Left kidney (tissue), 2 donors: ENCODE measurements around the gene ADAM8. TPM values are rescaled to one million over a fixed set of nuclear protein-coding genes. Genes with fewer than 3 reads are reported as not detected.

Experiments used
- DNase-seq: peaks from one replicate; pipeline ENCODE4 v3.0.0-alpha.2; 2013
- polyA plus RNA-seq: library from polyadenylated mRNA; unstranded; fragments of 120-200 nt; gene quantifications from one replicate; pipeline ENCODE4 v1.2.1, GENCODE V29; 2013; ENCODE audit not compliant: insufficient read length

Gene ADAM8
- polyA plus RNA-seq, 1 donor: 2.4 TPM

DNA sequence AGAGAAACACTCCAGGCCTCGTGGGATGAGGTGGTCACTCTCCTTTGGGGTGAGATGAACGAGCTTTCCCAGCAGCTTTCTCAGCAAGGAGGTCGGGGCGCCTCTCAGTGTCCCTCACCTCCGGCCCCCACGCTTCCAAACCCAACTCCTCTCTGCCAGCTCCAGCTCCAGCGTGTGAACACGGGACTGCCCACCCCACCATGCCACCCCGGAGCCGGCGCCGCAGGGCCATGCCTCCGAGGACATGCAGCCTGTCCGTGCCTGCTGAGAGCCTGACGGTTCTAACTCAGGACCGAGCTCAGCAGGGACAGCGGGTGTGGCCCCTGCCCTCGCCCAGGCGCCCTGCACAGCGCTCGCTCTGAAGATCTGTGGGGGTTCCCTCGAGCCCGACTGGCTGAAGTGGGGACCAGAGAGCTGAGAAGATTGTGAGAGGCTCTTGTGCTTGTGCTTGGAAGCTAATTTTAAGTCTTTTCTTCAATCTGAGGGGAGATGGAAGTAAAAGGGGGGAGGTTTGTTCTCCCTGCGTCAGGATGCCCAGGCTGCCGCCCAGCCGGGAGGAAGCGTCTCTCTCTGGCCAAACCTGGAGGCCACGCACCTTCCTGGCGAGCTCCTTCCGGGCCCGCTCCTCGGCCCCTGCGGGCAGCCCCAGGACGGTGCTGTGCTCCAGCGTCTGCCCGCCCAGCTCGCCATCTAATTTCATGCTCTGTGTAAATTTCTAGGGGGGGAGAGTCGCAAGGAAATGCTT lies 5.1 kb upstream of the ADAM8 start:
- DNase-seq: no peak

GRCh38 chr10:133281084-133281483 lies 4.4 kb upstream of the ADAM8 start:
- DNase-seq: no peak

GRCh38 chr10:133280391-133281059 lies 3.9 kb upstream of the ADAM8 start:
- DNase-seq: no peak

DNA sequence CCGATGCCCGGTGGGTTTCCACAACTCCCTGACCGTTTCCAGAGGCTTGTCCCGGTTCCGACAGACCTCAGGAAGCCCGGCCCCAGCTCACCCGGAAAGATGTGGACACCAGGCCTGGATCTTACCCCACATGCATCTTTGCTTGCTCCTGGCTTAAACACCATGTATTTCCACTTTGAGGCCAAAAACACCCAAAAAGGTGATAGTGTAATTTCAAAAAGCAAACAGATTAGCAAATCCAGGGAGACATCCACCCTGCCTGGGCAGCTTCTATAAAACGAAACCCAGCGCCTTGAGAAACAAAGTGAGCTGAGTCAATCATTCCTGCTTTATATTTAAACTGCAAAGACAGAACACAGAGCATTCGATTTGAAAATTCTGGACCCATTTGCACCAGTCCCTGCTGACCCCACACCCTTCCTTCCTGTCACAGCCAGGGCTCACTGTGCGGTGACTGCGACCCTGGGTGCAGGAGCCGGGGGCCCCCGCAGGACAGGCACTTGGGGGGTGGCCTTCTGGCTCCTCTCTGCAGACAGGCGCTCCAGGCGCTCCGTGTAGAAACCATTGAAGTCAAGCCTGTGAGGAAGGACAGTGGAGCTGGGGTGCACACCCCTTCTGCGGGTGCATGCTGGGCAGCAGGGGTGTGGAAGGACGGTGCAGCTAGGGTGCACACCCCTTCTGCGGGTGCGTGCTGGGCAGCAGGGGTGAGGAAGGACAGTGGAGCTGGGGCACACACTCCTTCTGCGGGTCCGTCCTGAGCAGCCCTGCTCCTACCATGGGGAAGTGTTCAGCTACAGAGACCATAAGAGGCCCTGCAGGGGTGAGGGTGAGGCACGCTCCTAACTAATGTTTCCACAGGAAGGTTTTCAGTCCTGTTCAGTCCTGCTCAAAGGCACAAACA lies 2.9 kb upstream of the ADAM8 start:
- DNase-seq: no peak

DNA sequence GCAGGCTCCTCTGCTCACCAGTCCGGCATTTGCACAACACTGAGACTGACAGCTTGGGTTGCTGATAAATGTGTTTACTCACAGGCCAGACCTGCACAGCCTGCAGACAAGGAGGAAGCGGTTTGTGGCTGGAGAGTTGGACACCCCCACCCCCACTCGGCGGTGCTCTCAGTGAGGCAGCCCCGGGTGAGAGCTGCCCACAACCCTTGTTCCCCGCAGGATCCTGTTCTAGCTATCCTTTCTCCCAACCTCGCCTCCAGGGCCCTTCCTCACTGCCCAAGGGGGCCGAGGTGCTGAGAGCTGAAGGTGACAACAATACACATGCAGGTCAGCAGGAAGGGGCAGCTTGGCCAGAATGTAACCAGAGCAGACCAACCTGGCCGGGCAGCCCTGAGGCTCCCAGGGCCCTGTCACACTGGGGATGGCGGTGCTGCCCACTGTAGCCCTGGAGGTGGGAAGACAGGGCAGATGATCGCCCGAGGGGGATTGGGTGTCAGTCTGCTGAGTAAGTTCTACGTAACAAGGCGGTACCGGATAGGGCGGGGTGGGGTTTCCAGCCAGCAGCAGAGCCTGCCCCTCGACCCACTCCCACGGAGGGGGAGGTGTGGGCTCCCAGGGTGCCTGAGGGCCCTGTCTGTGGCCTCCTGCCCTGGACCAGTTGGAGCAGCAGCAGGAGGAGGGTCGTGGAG lies 2.1 kb upstream of the ADAM8 start:
- DNase-seq: no peak

GRCh38 chr10:133277993-133278576 lies 1.4 kb upstream of the ADAM8 start:
- no peak for DNase-seq

- no peak for DNase-seq
Measured at GRCh38 chr10:133277277-133277992, 767 bp upstream of the ADAM8 start.

- no peak for DNase-seq
Measured at GRCh38 chr10:133276100-133276434, 601 bp downstream of the ADAM8 start.

- DNase-seq: no peak
Measured at GRCh38 chr10:133275684-133276092, 980 bp downstream of the ADAM8 start.

DNA sequence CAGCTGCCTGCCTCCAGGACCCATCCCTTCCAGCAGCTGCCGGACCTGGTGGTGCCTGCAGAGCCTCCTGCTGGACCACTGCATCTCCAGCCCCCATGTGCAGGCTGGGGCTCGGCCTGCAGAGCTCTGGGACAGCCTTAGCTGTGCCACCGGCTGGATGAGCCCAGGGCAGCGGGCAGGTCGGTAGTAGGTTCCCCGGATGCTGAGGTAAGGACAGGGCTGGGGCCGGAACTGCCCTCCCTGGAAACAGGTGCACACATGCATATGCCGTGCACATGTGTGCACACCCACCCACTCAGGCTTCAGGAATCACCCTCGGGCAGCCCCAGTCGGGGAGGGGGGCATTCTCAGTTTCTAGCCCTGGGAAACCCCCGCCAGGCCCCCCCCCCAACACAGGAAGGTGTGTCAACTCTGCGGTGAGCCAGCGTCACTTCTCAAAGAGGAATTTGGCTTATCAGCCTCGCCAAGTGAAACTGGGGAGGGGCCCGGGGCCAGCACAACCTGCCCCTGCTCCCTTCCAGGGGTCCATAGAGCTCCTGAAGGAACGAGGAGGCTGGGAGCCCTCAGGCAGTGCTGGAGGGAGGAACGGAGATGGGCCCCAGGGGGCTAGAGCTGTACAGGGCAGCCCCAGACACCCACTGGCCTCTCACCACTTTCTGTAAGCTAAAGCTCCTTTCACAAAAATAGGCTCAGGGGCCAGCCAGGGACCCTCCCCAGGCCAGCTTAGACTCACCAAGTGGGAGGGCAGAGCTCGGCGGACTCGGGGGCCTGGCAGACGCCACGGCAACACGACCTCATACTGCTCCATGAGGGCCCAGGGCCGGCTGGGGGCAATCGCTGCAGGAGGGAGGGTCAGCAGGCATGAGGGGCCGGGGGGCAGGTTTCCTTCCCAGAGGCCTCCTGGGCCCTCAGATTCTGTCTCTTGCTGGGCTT lies 1.7 kb downstream of the ADAM8 start:
- no peak for DNase-seq

DNA sequence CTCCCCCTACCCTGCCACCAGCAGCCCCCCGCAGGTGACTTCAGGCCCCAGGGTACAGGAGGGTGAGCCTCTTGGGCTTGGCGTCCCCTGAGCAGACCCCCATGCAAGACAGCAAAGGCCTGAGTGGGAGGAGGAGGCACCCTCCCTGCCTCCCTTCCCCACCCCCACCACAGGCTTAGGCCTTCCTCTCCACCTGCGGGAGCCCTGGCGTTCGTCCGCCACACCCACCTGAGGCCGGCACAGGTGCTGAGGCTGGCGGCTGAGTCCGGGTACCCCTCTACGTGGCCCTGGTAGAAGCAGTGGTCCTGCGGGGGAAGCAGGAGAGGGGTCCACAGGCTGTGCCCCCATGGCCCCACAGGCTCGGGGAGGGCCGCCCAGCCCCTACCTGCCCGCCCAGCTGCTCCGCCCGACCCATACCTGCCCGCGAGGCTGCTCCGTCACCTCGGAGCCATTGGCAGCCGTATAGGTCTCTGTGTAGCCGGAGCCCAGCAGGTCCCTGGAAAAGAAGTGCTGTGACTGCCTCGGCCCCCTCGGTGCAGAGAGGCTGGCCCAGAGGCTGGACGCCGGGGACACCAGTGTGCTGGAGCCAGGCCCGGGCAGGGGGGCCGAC lies 3.0 kb downstream of the ADAM8 start:
- no peak for DNase-seq

DNA sequence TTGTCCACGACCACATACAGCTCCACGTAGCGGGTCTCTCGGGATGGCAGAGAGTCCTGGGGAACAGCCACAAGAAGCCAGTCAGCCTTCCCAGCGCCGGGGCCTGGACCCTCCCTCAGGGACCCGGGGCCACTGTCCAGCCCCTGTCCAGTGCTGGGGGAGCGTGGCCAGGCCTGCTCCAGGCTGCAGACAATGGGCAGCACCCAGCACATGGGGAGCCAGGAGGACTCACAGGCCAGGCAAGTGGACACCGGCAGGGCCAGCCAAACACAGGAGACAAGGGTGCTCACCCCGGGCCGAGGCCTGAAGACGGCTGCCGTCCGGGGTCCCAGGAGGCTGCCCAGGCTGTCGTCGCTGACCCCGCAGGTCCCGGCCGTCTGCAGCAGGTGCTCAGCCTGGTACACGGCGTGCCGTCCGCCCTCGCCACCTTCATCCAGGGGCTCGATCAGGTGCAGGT lies 3.7 kb downstream of the ADAM8 start:
- no peak for DNase-seq

DNA sequence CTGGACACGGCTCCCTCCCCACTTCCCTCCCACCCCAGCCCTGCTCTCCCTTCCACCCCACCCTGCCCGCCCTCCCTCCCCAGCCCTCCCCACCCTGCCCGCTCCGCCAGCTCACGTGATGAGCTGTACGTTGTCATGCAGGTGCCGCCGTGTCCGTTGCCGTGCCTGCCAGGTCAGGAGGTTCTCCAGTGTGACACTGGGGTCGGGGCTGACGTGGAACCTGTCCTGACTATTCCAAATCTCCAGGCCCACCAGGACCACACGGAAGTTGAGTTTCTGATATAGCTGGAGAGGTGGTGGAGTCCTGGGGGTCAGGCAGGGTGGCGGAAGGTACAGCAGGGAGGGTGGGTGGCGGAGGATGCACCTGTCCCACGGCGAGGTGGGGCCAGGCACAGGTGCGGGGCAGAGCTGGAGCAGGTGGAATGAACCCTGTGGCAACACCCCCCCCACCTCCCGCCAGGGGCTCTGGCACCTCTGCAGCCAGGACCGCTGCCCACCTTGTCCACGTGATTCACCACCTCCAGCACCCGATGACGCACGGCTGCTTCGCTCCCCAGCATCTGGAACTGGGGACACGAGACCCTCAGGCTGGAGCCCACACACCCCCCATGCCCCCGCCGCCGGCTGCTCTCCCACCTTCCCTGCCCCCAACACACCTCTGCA lies 4.2 kb downstream of the ADAM8 start:
- no peak for DNase-seq

- DNase-seq: no peak
Measured at GRCh38 chr10:133271521-133272300, 5.0 kb downstream of the ADAM8 start.

- DNase-seq: no peak
Measured at GRCh38 chr10:133270773-133271297, 5.8 kb downstream of the ADAM8 start.

- no peak for DNase-seq
Measured at GRCh38 chr10:133270204-133270603, 6.5 kb downstream of the ADAM8 start.

DNA sequence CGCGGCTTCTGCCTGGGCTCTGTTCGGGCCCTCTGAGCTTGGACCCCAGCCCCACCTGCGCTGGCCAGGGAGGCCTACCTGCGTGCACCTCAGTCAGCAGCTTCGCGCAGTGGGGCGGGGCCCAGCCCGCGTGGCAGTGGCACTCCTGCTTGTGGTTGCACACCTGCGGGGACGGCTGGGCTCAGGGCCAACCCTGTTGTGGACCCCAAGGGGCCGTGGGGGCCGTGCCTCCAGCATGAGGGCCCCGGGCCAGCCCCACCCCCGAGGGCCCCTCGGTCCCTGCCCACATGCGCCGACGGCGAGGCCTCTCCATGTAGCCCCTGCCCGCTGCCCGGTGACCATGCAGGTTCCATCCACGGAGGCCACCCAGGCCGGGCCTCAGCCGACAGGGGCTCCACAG lies 7.3 kb downstream of the ADAM8 start:
- DNase-seq: no peak

GRCh38 chr10:133268532-133268931 lies 8.1 kb downstream of the ADAM8 start:
- no peak for DNase-seq
